Body of pancreas (tissue), 4 donors: ENCODE measurements around the gene CRIM1. TPM values are rescaled to one million over a fixed set of nuclear protein-coding genes. Genes with fewer than 3 reads are reported as not detected.

ENCODE experiments used
- ATAC-seq: fragments of 150-250 bp; one replicate; pipeline ENCODE4 v1.9.1; 2016
- DNase-seq, 4 donors: peaks; one replicate each; pipeline ENCODE4 v3.0.0-alpha.2; 2019
- H3K27ac ChIP-seq, 4 donors: fragments of 200-600 bp; sonication (generic); 1 replicate in 3 of 4; 2 replicates in 1 of 4; pipeline versions ENCODE4 v1.5.1 to v1.6.1; 2016 to 2019; ENCODE audit warnings: mild to moderate bottlenecking in 1 of 4, mixed read lengths in 1 of 4, moderate library complexity in 1 of 4
- H3K27me3 ChIP-seq, 2 donors: fragments of 200-600 bp; sonication (generic); one replicate each; pipeline ENCODE4 v1.6.0; 2016; ENCODE audit warnings: mild to moderate bottlenecking in 1 of 2
- H3K36me3 ChIP-seq, 2 donors: fragments of 200-600 bp; sonication (generic); replicated peaks in 1 of 2; 2 replicates each; pipeline ENCODE4 v1.5.1; 2016; ENCODE audit warnings: low read depth in 2 of 2; ENCODE audit not compliant: insufficient read depth in 1 of 2
- H3K4me1 ChIP-seq: fragments of 200-600 bp; sonication (generic); one replicate; pipeline ENCODE4 v1.6.0; 2016
- H3K4me3 ChIP-seq, 2 donors: fragments of 200-600 bp; sonication (generic); 1 replicate in 1 of 2; 2 replicates in 1 of 2; pipeline ENCODE4 v1.5.1; 2016 to 2019
- H3K9me3 ChIP-seq, 3 donors: fragments of 200-600 bp; sonication (generic); 1 replicate in 2 of 3; 2 replicates in 1 of 3; pipeline ENCODE4 v1.5.1; 2016
- POLR2A ChIP-seq, 3 donors: fragments of 450-650 bp; IDR thresholded peaks; one replicate each; pipeline ENCODE4 v1.6.1; 2016; ENCODE audit warnings: antibody characterized with exemption in 3 of 3, mild to moderate bottlenecking in 2 of 3
- WGBS, 2 donors: methylation state at CpG; one replicate each; pipeline ENCODE4 v1.1.5; 2017; 5-methylcytosine and 5-hydroxymethylcytosine counted together
- intact Hi-C: fragments of 100-400 bp; cut with DNase I; formaldehyde crosslinking; loops from one replicate; pipeline ENCODE4 v1.15.1; 2023
- total RNA-seq, 2 donors: library from RNA; depleted of rRNA; stranded (reverse); fragments of >200 nt; gene quantifications; one replicate each; pipeline ENCODE4 v1.1.0, GENCODE V29; 2016
- TF ChIP-seq, protein P1 (sequence below), 7 experiments: fragments of 450-650 bp in 4 of 7; fragments of 200-600 bp in 3 of 7; sonication (generic) in 3 of 7; IDR thresholded peaks; one replicate each; pipeline ENCODE4 v1.5.1; 2016 to 2019; ENCODE audit warnings: antibody characterized with exemption in 7 of 7

Gene CRIM1
- total RNA-seq, 2 donors from 2014 or later: 41.5 to 64.6 TPM

DNA sequence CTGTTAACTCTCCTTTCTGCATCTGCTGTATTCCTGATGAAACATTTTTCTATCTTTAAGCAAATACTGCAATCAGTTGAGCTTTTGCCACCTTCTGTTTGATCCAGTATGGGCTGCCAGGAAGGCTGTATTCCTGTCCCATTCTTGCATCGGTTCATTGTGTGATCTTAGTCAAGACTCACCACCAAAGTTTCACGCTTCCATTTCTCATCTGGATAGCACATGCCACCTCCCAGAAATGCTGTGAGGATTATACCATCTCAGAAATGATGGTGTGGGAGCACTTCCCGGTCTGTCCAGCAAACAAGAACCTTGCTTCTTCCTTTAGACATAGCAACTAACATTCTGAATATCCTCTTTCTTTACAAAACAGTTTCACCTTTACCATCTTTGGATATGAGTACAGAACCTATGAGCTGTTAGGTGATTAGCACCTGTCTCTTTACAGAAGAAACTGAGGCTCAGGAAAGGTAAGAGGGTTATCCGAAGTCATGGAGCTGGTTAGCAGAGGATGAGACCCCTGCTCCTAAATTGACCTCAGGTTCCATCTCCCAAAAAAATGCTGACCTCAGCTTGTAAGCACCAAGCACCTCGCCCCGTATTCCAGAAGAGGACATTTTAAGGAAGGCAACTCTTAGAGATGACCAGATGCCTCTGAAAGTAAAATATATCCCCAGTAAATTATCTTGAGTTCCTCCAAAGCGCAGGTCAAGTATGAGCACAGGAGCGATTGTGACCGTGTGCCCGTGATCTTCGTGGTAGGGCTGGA, 185.6 kb downstream of the CRIM1 start:
- ATAC-seq (no peak), DNase-seq (no peak)
- 80 to 84% methylated on average over 11 of the region's 11 CpGs for WGBS, 2 donors
- no peak overlapping the region for H3K27ac ChIP-seq
- H3K27me3 ChIP-seq: no peaks in the 10 kb centered on the region
- no peaks in the 10 kb centered on the region for H3K36me3 ChIP-seq
- intact Hi-C loops: no loop called here
- H3K4me3 ChIP-seq: no peak overlapping the region
- no peaks in the 10 kb centered on the region for H3K4me1 ChIP-seq
- TF ChIP-seq, protein P1, sequence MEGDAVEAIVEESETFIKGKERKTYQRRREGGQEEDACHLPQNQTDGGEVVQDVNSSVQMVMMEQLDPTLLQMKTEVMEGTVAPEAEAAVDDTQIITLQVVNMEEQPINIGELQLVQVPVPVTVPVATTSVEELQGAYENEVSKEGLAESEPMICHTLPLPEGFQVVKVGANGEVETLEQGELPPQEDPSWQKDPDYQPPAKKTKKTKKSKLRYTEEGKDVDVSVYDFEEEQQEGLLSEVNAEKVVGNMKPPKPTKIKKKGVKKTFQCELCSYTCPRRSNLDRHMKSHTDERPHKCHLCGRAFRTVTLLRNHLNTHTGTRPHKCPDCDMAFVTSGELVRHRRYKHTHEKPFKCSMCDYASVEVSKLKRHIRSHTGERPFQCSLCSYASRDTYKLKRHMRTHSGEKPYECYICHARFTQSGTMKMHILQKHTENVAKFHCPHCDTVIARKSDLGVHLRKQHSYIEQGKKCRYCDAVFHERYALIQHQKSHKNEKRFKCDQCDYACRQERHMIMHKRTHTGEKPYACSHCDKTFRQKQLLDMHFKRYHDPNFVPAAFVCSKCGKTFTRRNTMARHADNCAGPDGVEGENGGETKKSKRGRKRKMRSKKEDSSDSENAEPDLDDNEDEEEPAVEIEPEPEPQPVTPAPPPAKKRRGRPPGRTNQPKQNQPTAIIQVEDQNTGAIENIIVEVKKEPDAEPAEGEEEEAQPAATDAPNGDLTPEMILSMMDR (IDR thresholded peaks at IDR 0.05): no peak
- TF ChIP-seq POLR2A (IDR thresholded peaks at IDR 0.05): no peak
- H3K9me3 ChIP-seq: no peaks in the 10 kb centered on the region

DNA sequence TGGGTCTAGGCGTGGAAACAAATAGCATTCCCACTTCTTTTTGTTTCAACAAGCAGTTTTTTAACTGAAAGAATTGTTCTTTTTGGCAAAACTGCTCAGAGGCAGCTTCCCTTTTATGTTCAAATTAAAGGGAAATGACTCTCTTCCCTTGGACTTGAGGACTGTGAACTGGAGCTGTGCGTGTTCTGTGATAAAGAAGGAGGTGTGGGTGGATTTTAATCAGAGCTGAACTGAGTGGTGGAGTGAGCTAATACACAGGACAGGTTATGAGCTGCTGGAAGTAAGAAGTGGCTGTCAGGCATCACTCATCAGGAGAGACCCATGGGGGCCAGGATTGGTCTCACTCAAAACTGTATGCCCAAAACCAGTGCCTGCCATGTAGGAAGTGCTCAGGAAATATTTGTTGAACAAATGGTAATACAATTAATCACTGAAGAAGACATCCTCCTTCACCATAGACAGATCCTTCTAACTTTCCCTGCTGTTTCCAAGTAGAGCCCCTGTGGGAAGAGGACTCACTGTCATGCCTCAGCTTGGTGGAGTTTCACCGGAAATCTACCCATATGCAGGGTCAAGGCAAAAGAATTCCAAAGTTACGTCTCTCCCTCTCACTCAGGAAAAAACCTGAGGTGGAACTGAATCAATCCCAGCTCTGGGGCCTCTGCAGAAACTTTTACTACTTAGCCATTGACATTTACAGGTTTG, 186.5 kb downstream of the CRIM1 start:
- TF ChIP-seq, protein P1 (IDR thresholded peaks at IDR 0.05): no peak
- no peak for TF ChIP-seq POLR2A (IDR thresholded peaks at IDR 0.05)
- DNase-seq: no peak
- Histone ChIP-seq H3K27ac (no peak overlapping the region), H3K4me1 (no peaks in the 10 kb centered on the region), H3K9me3 (no peaks in the 10 kb centered on the region), H3K27me3 (no peaks in the 10 kb centered on the region), H3K36me3 (no peaks in the 10 kb centered on the region), H3K4me3 (no peak overlapping the region)
- no peak for ATAC-seq
- intact Hi-C loops: no loop called here
- 74 to 83% methylated on average over 4 of the region's 4 CpGs for WGBS, 2 donors

DNA sequence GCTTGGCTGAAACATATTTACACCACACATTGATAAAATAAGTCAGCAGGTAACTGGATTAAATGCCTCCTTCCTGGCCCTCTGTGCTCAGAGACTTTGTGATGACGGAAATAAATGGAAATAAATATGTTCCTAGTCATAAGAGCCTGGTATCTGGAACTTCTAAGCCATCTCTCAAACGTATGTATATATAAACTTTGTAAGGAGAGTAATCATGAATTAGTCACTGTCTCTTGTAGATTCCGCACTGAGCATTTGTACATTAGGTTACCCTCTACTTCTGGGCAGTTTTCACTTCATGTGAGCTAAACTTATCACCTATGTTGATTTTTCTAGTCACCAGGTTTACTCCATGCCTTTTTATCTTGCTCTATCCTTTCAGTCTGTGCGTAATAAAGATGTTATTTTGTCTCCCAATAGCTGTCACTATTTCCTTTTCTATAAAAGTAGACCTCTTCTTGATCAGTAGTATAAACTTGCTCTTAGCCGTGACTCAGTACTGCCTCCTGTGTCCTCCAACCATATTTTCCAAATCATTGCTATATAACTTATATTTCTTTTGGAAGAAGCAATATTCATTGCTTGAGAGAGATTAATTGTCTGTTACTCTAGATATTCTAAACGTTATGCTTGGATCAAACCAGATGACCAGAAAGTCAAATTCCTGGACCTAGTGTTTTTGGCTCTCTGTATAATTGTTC, 189.2 kb downstream of the CRIM1 start:
- TF ChIP-seq, protein P1 (IDR thresholded peaks at IDR 0.05): peak in 1 of 7 experiments; percentile 8
- TF ChIP-seq POLR2A (IDR thresholded peaks at IDR 0.05): no peak
- no peaks in the 10 kb centered on the region for H3K27me3 ChIP-seq
- DNase-seq (no peak), ATAC-seq (no peak)
- no peak overlapping the region for H3K4me3 ChIP-seq
- no peaks in the 10 kb centered on the region for H3K4me1 ChIP-seq
- WGBS, 2 donors: 84 to 91% methylated on average over 6 of the region's 6 CpGs
- no peaks in the 10 kb centered on the region for H3K9me3 ChIP-seq
- intact Hi-C loops: no loop called here
- H3K27ac ChIP-seq: no peak overlapping the region
- H3K36me3 ChIP-seq: peaks cover 0 to 4% of the 10 kb centered on the region in 2 donors

DNA sequence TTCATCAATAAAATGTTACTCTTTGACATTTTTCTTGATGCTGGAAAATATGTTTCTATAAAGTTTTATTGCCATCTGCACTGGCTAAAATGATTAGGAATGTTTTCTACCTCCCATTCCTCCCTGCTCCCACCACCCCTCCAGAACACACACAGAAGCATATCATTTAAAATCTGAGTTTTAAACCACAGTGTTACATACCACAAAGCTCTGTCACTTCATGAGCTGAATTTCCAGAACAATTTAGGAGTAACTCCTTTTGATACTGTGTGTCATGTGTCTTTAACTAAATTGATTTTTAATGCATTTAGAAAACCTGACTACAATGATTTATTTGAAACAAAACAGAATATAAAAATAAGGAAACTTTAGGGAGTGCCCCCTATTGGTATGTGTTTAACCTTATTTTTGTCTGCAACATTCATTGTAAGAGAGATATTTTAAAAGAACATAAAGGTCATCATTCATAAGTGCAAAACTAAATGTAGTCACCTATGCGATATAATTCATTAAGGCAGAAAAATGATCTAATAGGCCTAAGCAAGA, 190.4 kb downstream of the CRIM1 start:
- no peak overlapping the region for H3K4me3 ChIP-seq
- intact Hi-C loops: no loop called here
- WGBS, 2 donors: 43 to 53% methylated on average over 1 of the region's 1 CpG
- no peak for ATAC-seq
- H3K27me3 ChIP-seq: no peaks in the 10 kb centered on the region
- no peak for TF ChIP-seq POLR2A (IDR thresholded peaks at IDR 0.05)
- TF ChIP-seq, protein P1 (IDR thresholded peaks at IDR 0.05): no peak
- no peaks in the 10 kb centered on the region for H3K4me1 ChIP-seq
- H3K36me3 ChIP-seq: peaks cover 0 to 4% of the 10 kb centered on the region in 2 donors
- H3K9me3 ChIP-seq: no peaks in the 10 kb centered on the region
- H3K27ac ChIP-seq: no peak overlapping the region
- no peak for DNase-seq
